GM23338 (cell line): ENCODE data around the gene AGPAT4. TPM values are rescaled to one million over a fixed set of nuclear protein-coding genes. Genes with fewer than 3 reads are reported as not detected.

ENCODE experiments used
- ATAC-seq: fragments of 200-7000 bp; cut with Tn5 transposase; 3 replicates; pipeline ENCODE4 v1.9.1; 2020
- DNase-seq: peaks from one replicate; pipeline ENCODE4 v3.0.0-alpha.2; 2015; ENCODE audit warnings: low spot score
- H2AFZ ChIP-seq: fragments of 200-600 bp; sonication (generic); 2 replicates; pipeline ENCODE4 v1.8.0; 2016; ENCODE audit warnings: antibody characterized with exemption, mild to moderate bottlenecking, moderate library complexity
- H3F3A ChIP-seq: fragments of 200-600 bp; sonication (generic); replicated peaks from 2 replicates; pipeline ENCODE4 v1.8.0; 2017; ENCODE audit warnings: antibody characterized with exemption, mixed run types, low read depth
- H3K27ac ChIP-seq: fragments of 200-600 bp; sonication (generic); 2 replicates; pipeline ENCODE4 v1.6.1; 2016; ENCODE audit warnings: low read depth
- H3K27me3 ChIP-seq: fragments of 200-600 bp; sonication (generic); 2 replicates; pipeline ENCODE4 v1.8.0; 2016; ENCODE audit warnings: mild to moderate bottlenecking, mixed run types, moderate library complexity; ENCODE audit not compliant: insufficient read depth
- H3K36me3 ChIP-seq: fragments of 200-600 bp; sonication (generic); 2 replicates; pipeline ENCODE4 v1.8.0; 2016; ENCODE audit warnings: mild to moderate bottlenecking; ENCODE audit not compliant: insufficient read depth
- H3K4me1 ChIP-seq: fragments of 200-600 bp; sonication (generic); 2 replicates; pipeline ENCODE4 v1.8.0; 2016; ENCODE audit warnings: mild to moderate bottlenecking, moderate library complexity; ENCODE audit not compliant: insufficient read depth
- H3K4me2 ChIP-seq: fragments of 200-600 bp; sonication (generic); 2 replicates; pipeline ENCODE4 v1.7.1; 2017; ENCODE audit warnings: mixed run types
- H3K4me3 ChIP-seq: fragments of 200-600 bp; sonication (generic); 2 replicates; pipeline ENCODE4 v1.6.1; 2016; ENCODE audit warnings: mixed run types
- H3K79me2 ChIP-seq: fragments of 200-600 bp; sonication (generic); replicated peaks from 2 replicates; pipeline ENCODE4 v1.8.0; 2017; ENCODE audit warnings: mild to moderate bottlenecking; ENCODE audit not compliant: insufficient read depth
- H3K9me2 ChIP-seq: fragments of 200-600 bp; sonication (generic); 2 replicates; pipeline ENCODE4 v1.8.0; 2017; ENCODE audit not compliant: insufficient read depth
- H4K20me1 ChIP-seq: fragments of 200-600 bp; sonication (generic); replicated peaks from 2 replicates; pipeline ENCODE4 v1.8.0; 2017; ENCODE audit warnings: mild to moderate bottlenecking; ENCODE audit not compliant: insufficient read depth
- H3K27ac Mint-ChIP-seq: 2 replicates; pipeline ENCODE4 v1.8.0; 2020; ENCODE audit warnings: inconsistent platforms, mild to moderate bottlenecking, moderate library complexity, mixed read lengths
- H3K27me3 Mint-ChIP-seq: 3 replicates; pipeline ENCODE4 v1.8.0; 2022; ENCODE audit warnings: low read depth, mild to moderate bottlenecking, moderate library complexity, mixed read lengths, inconsistent platforms; ENCODE audit not compliant: insufficient read depth, poor library complexity
- H3K36me3 Mint-ChIP-seq: 3 replicates; pipeline ENCODE4 v1.8.0; 2021; ENCODE audit warnings: low read depth, mild to moderate bottlenecking, inconsistent platforms, moderate library complexity, mixed read lengths
- H3K4me1 Mint-ChIP-seq: 3 replicates; pipeline ENCODE4 v1.8.0; 2020; ENCODE audit warnings: mild to moderate bottlenecking, inconsistent platforms, mixed read lengths
- H3K4me3 Mint-ChIP-seq: 3 replicates; pipeline ENCODE4 v1.8.0; 2021; ENCODE audit warnings: moderate library complexity, mild to moderate bottlenecking, inconsistent platforms, mixed read lengths
- H3K9me3 Mint-ChIP-seq: 3 replicates; pipeline ENCODE4 v1.8.0; 2020; ENCODE audit warnings: moderate library complexity, mild to moderate bottlenecking, inconsistent platforms, mixed read lengths
- CREB1 ChIP-seq: fragments of 250-450 bp; sonication (Bioruptor Pico); IDR thresholded peaks from 2 replicates; pipeline ENCODE4 v1.5.0; 2020; ENCODE audit warnings: low read depth, mild to moderate bottlenecking, moderate library complexity
- EZH2 ChIP-seq: fragments of 200-600 bp; sonication (generic); IDR thresholded peaks from one replicate; pipeline ENCODE4 v1.8.0; 2017; ENCODE audit warnings: antibody characterized with exemption, mild to moderate bottlenecking, low read depth; ENCODE audit not compliant: unreplicated experiment
- EZH2phosphoT487 ChIP-seq: fragments of 200-600 bp; sonication (generic); IDR thresholded peaks from one replicate; pipeline ENCODE4 v1.8.1; 2018; ENCODE audit warnings: antibody characterized with exemption; ENCODE audit not compliant: unreplicated experiment
- NANOG ChIP-seq: IDR thresholded peaks from 2 replicates; pipeline ENCODE4 v1.6.1; 2016; ENCODE audit warnings: antibody characterized with exemption, borderline replicate concordance
- POLR2AphosphoS5 ChIP-seq: IDR thresholded peaks from 2 replicates; pipeline ENCODE4 v1.6.1; 2016; ENCODE audit warnings: antibody characterized with exemption, low read depth
- ZNF114 ChIP-seq: fragments of 250-450 bp; sonication (Bioruptor Pico); IDR thresholded peaks from 2 replicates; pipeline ENCODE4 v1.5.0; 2020; ENCODE audit warnings: mild to moderate bottlenecking, moderate library complexity
- ZNF331 ChIP-seq: fragments of 250-450 bp; sonication (Bioruptor Pico); IDR thresholded peaks from 2 replicates; pipeline ENCODE4 v1.5.0; 2020; ENCODE audit warnings: low read depth, mild to moderate bottlenecking, moderate library complexity
- polyA plus RNA-seq: library from polyadenylated mRNA; unstranded; fragments of >200 nt; fragmentation: Nextera tagmentation; extraction: Ambion mirVana; gene quantifications from 2 replicates; pipeline ENCODE4 v1.2.1, GENCODE V29; 2016
- total RNA-seq: library from RNA; depleted of rRNA; stranded (reverse); fragments of >200 nt; shearing (Covaris generic); gene quantifications from 2 replicates; pipeline ENCODE4 v1.2.3, GENCODE V29; 2014
- TF ChIP-seq, protein P1 (sequence below): IDR thresholded peaks from one replicate; pipeline ENCODE4 v1.6.1; 2018; ENCODE audit warnings: antibody characterized with exemption; ENCODE audit not compliant: unreplicated experiment
- TF ChIP-seq, protein P2 (sequence below), 2 experiments: fragments of 200-600 bp in 1 of 2; sonication (generic) in 1 of 2; conservative IDR thresholded peaks; 2 replicates each; pipeline versions ENCODE4 v1.5.1 to v1.6.1; 2016 to 2017; ENCODE audit warnings: antibody characterized with exemption in 2 of 2, low read depth in 2 of 2, mild to moderate bottlenecking in 2 of 2, moderate library complexity in 1 of 2
- TF ChIP-seq, protein P3 (sequence below): IDR thresholded peaks from 2 replicates; pipeline ENCODE4 v1.6.1; 2016; ENCODE audit warnings: antibody characterized with exemption

AGPAT4 gene
- total and polyA plus RNA-seq, 2 experiments from 2014 or later = 8.9 to 19.3 TPM

DNA sequence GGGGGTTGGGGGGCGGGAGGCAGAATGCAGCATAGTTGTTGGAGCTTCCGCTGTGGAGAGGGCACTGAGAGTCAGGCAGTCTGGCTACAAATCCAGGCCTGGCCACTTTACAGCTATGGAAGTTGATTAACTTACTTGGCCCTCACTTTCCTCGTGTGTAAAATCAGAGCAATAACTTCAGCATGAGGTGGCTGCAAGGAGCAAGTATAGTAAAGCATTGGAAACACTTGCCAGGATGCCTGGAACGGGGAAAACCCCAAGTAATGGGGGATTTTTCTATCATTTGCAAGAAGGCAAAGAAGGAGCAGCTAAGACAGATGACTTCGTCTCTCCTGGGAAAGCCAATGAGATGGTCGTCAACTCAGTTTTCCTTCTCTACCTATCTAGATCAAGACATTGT, 35.8 kb downstream of the AGPAT4 start:
- no peak for ATAC-seq
- H3K27ac ChIP-seq = no peak overlapping the region
- no peaks in the 10 kb centered on the region for H3K9me2 ChIP-seq
- Mint-ChIP-seq H3K9me3 (no peaks in the 10 kb centered on the region), H3K4me1 (peaks cover 68% of the 10 kb centered on the region), H3K27ac (no peak overlapping the region), H3K4me3 (no peak overlapping the region), H3K27me3 (peaks cover 8% of the 10 kb centered on the region), H3K36me3 (peaks cover 7% of the 10 kb centered on the region)
- DNase-seq = no peak
- H3K36me3 ChIP-seq = no peaks in the 10 kb centered on the region
- no peaks in the 10 kb centered on the region for H3K27me3 ChIP-seq
- no peak overlapping the region for H2AFZ ChIP-seq
- peaks cover 96% of the 10 kb centered on the region for H3K79me2 ChIP-seq
- no peak overlapping the region for H3K4me2 ChIP-seq
- H3F3A ChIP-seq = no peaks in the 10 kb centered on the region
- TF ChIP-seq, protein P1, sequence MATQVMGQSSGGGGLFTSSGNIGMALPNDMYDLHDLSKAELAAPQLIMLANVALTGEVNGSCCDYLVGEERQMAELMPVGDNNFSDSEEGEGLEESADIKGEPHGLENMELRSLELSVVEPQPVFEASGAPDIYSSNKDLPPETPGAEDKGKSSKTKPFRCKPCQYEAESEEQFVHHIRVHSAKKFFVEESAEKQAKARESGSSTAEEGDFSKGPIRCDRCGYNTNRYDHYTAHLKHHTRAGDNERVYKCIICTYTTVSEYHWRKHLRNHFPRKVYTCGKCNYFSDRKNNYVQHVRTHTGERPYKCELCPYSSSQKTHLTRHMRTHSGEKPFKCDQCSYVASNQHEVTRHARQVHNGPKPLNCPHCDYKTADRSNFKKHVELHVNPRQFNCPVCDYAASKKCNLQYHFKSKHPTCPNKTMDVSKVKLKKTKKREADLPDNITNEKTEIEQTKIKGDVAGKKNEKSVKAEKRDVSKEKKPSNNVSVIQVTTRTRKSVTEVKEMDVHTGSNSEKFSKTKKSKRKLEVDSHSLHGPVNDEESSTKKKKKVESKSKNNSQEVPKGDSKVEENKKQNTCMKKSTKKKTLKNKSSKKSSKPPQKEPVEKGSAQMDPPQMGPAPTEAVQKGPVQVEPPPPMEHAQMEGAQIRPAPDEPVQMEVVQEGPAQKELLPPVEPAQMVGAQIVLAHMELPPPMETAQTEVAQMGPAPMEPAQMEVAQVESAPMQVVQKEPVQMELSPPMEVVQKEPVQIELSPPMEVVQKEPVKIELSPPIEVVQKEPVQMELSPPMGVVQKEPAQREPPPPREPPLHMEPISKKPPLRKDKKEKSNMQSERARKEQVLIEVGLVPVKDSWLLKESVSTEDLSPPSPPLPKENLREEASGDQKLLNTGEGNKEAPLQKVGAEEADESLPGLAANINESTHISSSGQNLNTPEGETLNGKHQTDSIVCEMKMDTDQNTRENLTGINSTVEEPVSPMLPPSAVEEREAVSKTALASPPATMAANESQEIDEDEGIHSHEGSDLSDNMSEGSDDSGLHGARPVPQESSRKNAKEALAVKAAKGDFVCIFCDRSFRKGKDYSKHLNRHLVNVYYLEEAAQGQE = no peak
- no peak for TF ChIP-seq ZNF114
- TF ChIP-seq ZNF331 (CRISPR knock-in tag) = no peak
- TF ChIP-seq, protein P2, sequence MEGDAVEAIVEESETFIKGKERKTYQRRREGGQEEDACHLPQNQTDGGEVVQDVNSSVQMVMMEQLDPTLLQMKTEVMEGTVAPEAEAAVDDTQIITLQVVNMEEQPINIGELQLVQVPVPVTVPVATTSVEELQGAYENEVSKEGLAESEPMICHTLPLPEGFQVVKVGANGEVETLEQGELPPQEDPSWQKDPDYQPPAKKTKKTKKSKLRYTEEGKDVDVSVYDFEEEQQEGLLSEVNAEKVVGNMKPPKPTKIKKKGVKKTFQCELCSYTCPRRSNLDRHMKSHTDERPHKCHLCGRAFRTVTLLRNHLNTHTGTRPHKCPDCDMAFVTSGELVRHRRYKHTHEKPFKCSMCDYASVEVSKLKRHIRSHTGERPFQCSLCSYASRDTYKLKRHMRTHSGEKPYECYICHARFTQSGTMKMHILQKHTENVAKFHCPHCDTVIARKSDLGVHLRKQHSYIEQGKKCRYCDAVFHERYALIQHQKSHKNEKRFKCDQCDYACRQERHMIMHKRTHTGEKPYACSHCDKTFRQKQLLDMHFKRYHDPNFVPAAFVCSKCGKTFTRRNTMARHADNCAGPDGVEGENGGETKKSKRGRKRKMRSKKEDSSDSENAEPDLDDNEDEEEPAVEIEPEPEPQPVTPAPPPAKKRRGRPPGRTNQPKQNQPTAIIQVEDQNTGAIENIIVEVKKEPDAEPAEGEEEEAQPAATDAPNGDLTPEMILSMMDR (conservative IDR thresholded peaks at IDR 0.05; ENCODE audit: low read depth in 2 of 2) = no peak
- no peak for TF ChIP-seq NANOG
- no peak for TF ChIP-seq EZH2
- no peak overlapping the region for H3K4me3 ChIP-seq
- peaks cover 41% of the 10 kb centered on the region for H3K4me1 ChIP-seq
- H4K20me1 ChIP-seq = peaks cover 29% of the 10 kb centered on the region

DNA sequence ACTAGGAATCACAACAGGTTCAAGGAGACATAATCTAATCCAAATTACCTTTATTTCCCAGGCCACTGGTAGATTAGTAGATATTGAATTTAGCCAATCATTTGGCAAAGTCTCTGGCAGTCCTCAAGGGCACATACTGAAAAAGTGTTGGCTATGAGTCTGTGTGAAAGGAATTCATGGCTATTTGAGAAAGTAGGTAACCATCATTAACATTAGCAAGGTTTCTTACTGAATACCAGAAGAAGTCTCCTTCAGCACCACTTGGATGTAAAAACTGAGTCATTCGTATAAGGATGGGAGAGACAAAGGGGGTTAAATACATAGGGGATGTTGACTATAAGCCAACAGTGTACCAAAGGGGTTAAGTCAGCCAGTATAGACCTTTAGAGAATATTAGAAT, 36.7 kb downstream of the AGPAT4 start:
- Mint-ChIP-seq H3K9me3 (no peaks in the 10 kb centered on the region), H3K4me3 (no peak overlapping the region), H3K36me3 (peaks cover 7% of the 10 kb centered on the region), H3K27ac (no peak overlapping the region), H3K4me1 (peaks cover 62% of the 10 kb centered on the region), H3K27me3 (peaks cover 5% of the 10 kb centered on the region)
- Histone ChIP-seq H3K4me3 (no peak overlapping the region), H3K79me2 (peaks cover 93% of the 10 kb centered on the region), H3F3A (no peaks in the 10 kb centered on the region), H4K20me1 (peaks cover 27% of the 10 kb centered on the region), H3K27me3 (no peaks in the 10 kb centered on the region), H3K9me2 (no peaks in the 10 kb centered on the region), H3K4me1 (peaks cover 33% of the 10 kb centered on the region), H3K27ac (no peak overlapping the region), H2AFZ (no peak overlapping the region), H3K36me3 (no peaks in the 10 kb centered on the region), H3K4me2 (no peak overlapping the region)
- ATAC-seq (no peak), DNase-seq (no peak)
- no peak for TF ChIP-seq EZH2phosphoT487
- TF ChIP-seq EZH2 = no peak
- TF ChIP-seq, protein P2 (conservative IDR thresholded peaks at IDR 0.05; ENCODE audit: low read depth in 2 of 2) = no peak
- TF ChIP-seq CREB1 (CRISPR knock-in tag) = no peak
- TF ChIP-seq POLR2AphosphoS5 = no peak
- TF ChIP-seq, protein P3, sequence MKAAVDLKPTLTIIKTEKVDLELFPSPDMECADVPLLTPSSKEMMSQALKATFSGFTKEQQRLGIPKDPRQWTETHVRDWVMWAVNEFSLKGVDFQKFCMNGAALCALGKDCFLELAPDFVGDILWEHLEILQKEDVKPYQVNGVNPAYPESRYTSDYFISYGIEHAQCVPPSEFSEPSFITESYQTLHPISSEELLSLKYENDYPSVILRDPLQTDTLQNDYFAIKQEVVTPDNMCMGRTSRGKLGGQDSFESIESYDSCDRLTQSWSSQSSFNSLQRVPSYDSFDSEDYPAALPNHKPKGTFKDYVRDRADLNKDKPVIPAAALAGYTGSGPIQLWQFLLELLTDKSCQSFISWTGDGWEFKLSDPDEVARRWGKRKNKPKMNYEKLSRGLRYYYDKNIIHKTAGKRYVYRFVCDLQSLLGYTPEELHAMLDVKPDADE = no peak
- TF ChIP-seq ZNF114 = no peak
